ENCODE results near the gene MAML2. TPM values are rescaled to one million over a fixed set of nuclear protein-coding genes. Genes with fewer than 3 reads are reported as not detected.

MAML2 gene
- total RNA-seq, 1 experiment from 2014 or later: 2.7 TPM

- Histone ChIP-seq H3K27me3 (ENCODE audit: insufficient read depth, low read length) (no peaks in the 10 kb centered on the region), H2BK15ac (ENCODE audit: low read depth, low read length) (no peak overlapping the region), H3K9me3 (ENCODE audit: control insufficient read depth, low read depth, low read length) (no peaks in the 10 kb centered on the region), H3K18ac (ENCODE audit: insufficient read length, low read depth, low read length) (no peak overlapping the region), H3T11ph (ENCODE audit: low read length) (no peak overlapping the region), H2BK5ac (ENCODE audit: insufficient read length, low read length) (no peak overlapping the region), H4K5ac (ENCODE audit: insufficient read length, low read depth, low read length) (no peak overlapping the region), H4K91ac (ENCODE audit: insufficient read length, low read depth, low read length) (no peak overlapping the region), H2BK12ac (ENCODE audit: insufficient read length, low read depth, low read length) (no peak overlapping the region), H3K27ac (ENCODE audit: insufficient read length, low read depth, low read length) (no peak overlapping the region), H3K79me2 (ENCODE audit: insufficient read depth, low read length) (no peaks in the 10 kb centered on the region), H3K4me1 (ENCODE audit: insufficient read depth, low read length) (0 out of 2 replicates have a peak, but pooled peaks cover 3% of the 10 kb centered on the region), H3K23me2 (ENCODE audit: insufficient read length, low read depth, low read length, poor library complexity, severe bottlenecking) (no peaks in the 10 kb centered on the region), H3K9ac (ENCODE audit: extremely low read depth, insufficient read length, low read length) (no peak overlapping the region), H2BK120ac (ENCODE audit: low read depth, low read length, poor library complexity, severe bottlenecking) (no peak overlapping the region), H4K20me1 (ENCODE audit: control insufficient read depth, insufficient read depth, insufficient read length) (no peaks in the 10 kb centered on the region), H3K4ac (ENCODE audit: low read depth, low read length) (no peak overlapping the region), H2AFZ (ENCODE audit: low read length) (no peak overlapping the region), H3K4me2 (ENCODE audit: insufficient read depth, insufficient read length, low read length) (no peak overlapping the region), H4K8ac (replicated peaks; ENCODE audit: insufficient read length, low read depth, low read length) (no peak overlapping the region), H3K56ac (ENCODE audit: insufficient read length, low read depth, low read length) (no peak overlapping the region), H2AK5ac (ENCODE audit: insufficient read length, low read length) (no peak overlapping the region), H3K14ac (ENCODE audit: insufficient read depth, low read length) (no peak overlapping the region), H3K79me1 (ENCODE audit: insufficient read depth, low read depth, low read length, poor library complexity, severe bottlenecking) (no peaks in the 10 kb centered on the region), H2BK20ac (ENCODE audit: low read depth, low read length, poor library complexity, severe bottlenecking) (no peak overlapping the region), H3K23ac (ENCODE audit: insufficient read length, low read depth, low read length) (no peak overlapping the region)
- H3K4me1 Mint-ChIP-seq: peaks cover 4 to 22% of the 10 kb centered on the region in 2 experiments
- no peaks in the 10 kb centered on the region for H3K27me3 Mint-ChIP-seq (ENCODE audit: low read depth)
- H3K27ac Mint-ChIP-seq: no peak overlapping the region
- H3K36me3 Mint-ChIP-seq (ENCODE audit: insufficient read depth in 1 of 3, low read depth in 3 of 3): no peaks in the 10 kb centered on the region
- DNase-seq: no peak
- no peaks in the 10 kb centered on the region for H3K9me3 Mint-ChIP-seq
- no peak for TF ChIP-seq CTCF (conservative IDR thresholded peaks at IDR 0.05)
- no peak overlapping the region for H3K4me3 Mint-ChIP-seq
Observed at GRCh38 chr11:96033095-96033494, 309.9 kb downstream of the MAML2 start.
